IMR-90 (cell line): ENCODE data around the gene TEX261. TPM values are rescaled to one million over a fixed set of nuclear protein-coding genes. Genes with fewer than 3 reads are reported as not detected.

Source experiments
- ATAC-seq: fragments of 200-7000 bp; cut with Tn5 transposase; 2 replicates; pipeline ENCODE4 v1.9.1; 2020; ENCODE audit warnings: low read depth, mild to moderate bottlenecking, moderate library complexity
- BruUV-seq: library from RNA; stranded (reverse); fragments of 400-500 nt; replicated peaks from 2 replicates; lab custom pipeline; 2021; lab: Mats Ljungman, UMichigan
- CTCF ChIA-PET: fragments of 300-600 bp; formaldehyde crosslinking; extraction: SDS; loops from one replicate; lab custom pipeline; 2021; ENCODE audit warnings: antibody characterized with exemption; lab: Yijun Ruan, JAX
- POLR2A ChIA-PET: fragments of 300-600 bp; sonication (Branson Sonifier 250); formaldehyde crosslinking; loops from one replicate; lab custom pipeline; 2022; ENCODE audit warnings: antibody characterized with exemption; ENCODE audit not compliant: unreplicated experiment; lab: Charles Lee
- DNase-seq: peaks from one replicate; pipeline ENCODE4 v3.0.0; 2013
- H2AFZ ChIP-seq: replicated peaks from 2 replicates; pipeline ENCODE3; 2013; ENCODE audit warnings: low read length, mild to moderate bottlenecking; ENCODE audit not compliant: poor library complexity
- H2AK5ac ChIP-seq: 2 replicates; pipeline ENCODE4 v1.6.1; 2013; ENCODE audit warnings: low read depth, low read length, inconsistent platforms
- H2AK9ac ChIP-seq: replicated peaks from 2 replicates; pipeline ENCODE3; 2013; ENCODE audit warnings: mild to moderate bottlenecking, low read depth, low read length, moderate library complexity; ENCODE audit not compliant: poor library complexity
- H2BK120ac ChIP-seq: 2 replicates; pipeline ENCODE4 v1.6.1; 2013; ENCODE audit warnings: low read depth, low read length, inconsistent platforms
- H2BK15ac ChIP-seq: 3 replicates; pipeline ENCODE4 v1.6.1; 2013; ENCODE audit warnings: low read depth, low read length, inconsistent platforms
- H2BK20ac ChIP-seq: 2 replicates; pipeline ENCODE4 v1.6.1; 2013; ENCODE audit warnings: low read depth, mild to moderate bottlenecking, inconsistent platforms, low read length, moderate library complexity
- H2BK5ac ChIP-seq: 2 replicates; pipeline ENCODE4 v1.6.1; 2013; ENCODE audit warnings: mild to moderate bottlenecking, low read depth, low read length, inconsistent platforms; ENCODE audit not compliant: poor library complexity, severe bottlenecking
- H3K14ac ChIP-seq: replicated peaks from 2 replicates; pipeline ENCODE4 v1.6.1; 2013; ENCODE audit warnings: low read depth, low read length, inconsistent platforms
- H3K18ac ChIP-seq: 2 replicates; pipeline ENCODE4 v1.6.1; 2013; ENCODE audit warnings: low read depth, low read length, control low read depth
- H3K23ac ChIP-seq: 2 replicates; pipeline ENCODE4 v1.6.1; 2013; ENCODE audit warnings: low read depth, low read length, inconsistent platforms
- H3K27ac ChIP-seq: 2 replicates; pipeline ENCODE4 v1.5.1; 2013; ENCODE audit warnings: mild to moderate bottlenecking, control low read depth, low read length; ENCODE audit not compliant: insufficient read depth
- H3K27me3 ChIP-seq: 2 replicates; pipeline ENCODE4 v1.6.1; 2013; ENCODE audit warnings: low read length; ENCODE audit not compliant: control insufficient read depth, insufficient read depth
- H3K36me3 ChIP-seq: 2 replicates; pipeline ENCODE4 v1.6.1; 2013; ENCODE audit warnings: low read length, mixed read lengths; ENCODE audit not compliant: control insufficient read depth, insufficient read depth
- H3K4ac ChIP-seq: 2 replicates; pipeline ENCODE4 v1.6.1; 2013; ENCODE audit warnings: low read depth, low read length, inconsistent platforms
- H3K4me1 ChIP-seq: 2 replicates; pipeline ENCODE4 v1.6.1; 2013; ENCODE audit warnings: low read length, mixed read lengths; ENCODE audit not compliant: control insufficient read depth, insufficient read depth
- H3K4me2 ChIP-seq: 2 replicates; pipeline ENCODE4 v1.6.1; 2013; ENCODE audit warnings: low read depth, mild to moderate bottlenecking, control low read depth, low read length, moderate library complexity
- H3K4me3 ChIP-seq: 2 replicates; pipeline ENCODE4 v1.5.1; 2013; ENCODE audit warnings: low read depth, mild to moderate bottlenecking, control low read depth, low read length, moderate library complexity; ENCODE audit not compliant: insufficient read depth
- H3K56ac ChIP-seq: 2 replicates; pipeline ENCODE4 v1.6.1; 2013; ENCODE audit warnings: low read length, inconsistent platforms; ENCODE audit not compliant: insufficient read depth; ENCODE audit errors: extremely low read depth
- H3K79me1 ChIP-seq, 2 experiments: 2 replicates each; pipeline ENCODE4 v1.6.1; 2013; ENCODE audit warnings: low read length in 2 of 2, inconsistent platforms in 1 of 2, low read depth in 1 of 2
- H3K9ac ChIP-seq: 2 replicates; pipeline ENCODE4 v1.6.1; 2013; ENCODE audit warnings: low read depth, low read length, control low read depth
- H3K9me1 ChIP-seq: 2 replicates; pipeline ENCODE4 v1.6.1; 2013; ENCODE audit warnings: low read length, inconsistent platforms; ENCODE audit not compliant: insufficient read depth
- H3K9me3 ChIP-seq: 2 replicates; pipeline ENCODE4 v1.6.1; 2013; ENCODE audit warnings: low read length; ENCODE audit not compliant: control insufficient read depth, insufficient read depth
- H4K20me1 ChIP-seq: 2 replicates; pipeline ENCODE4 v1.6.1; 2013; ENCODE audit warnings: low read length, inconsistent platforms; ENCODE audit not compliant: insufficient read depth
- H4K5ac ChIP-seq: 2 replicates; pipeline ENCODE4 v1.6.1; 2013; ENCODE audit warnings: mild to moderate bottlenecking, low read depth, low read length, control low read depth
- H4K8ac ChIP-seq, 2 experiments: 2 replicates each; pipeline ENCODE4 v1.6.1; 2013; ENCODE audit warnings: low read depth in 2 of 2, low read length in 2 of 2, control low read depth in 1 of 2, inconsistent platforms in 1 of 2
- H4K91ac ChIP-seq: 2 replicates; pipeline ENCODE4 v1.6.1; 2013; ENCODE audit warnings: low read depth, low read length, inconsistent platforms; ENCODE audit not compliant: insufficient read depth
- CEBPB ChIP-seq: IDR thresholded peaks from 2 replicates; pipeline ENCODE4 v1.6.1; 2012; ENCODE audit warnings: low read depth, low read length, improper control_type of control experiment
- ELK1 ChIP-seq: fragments of 150-350 bp; IDR thresholded peaks from 2 replicates; pipeline ENCODE4 v1.6.1; 2016; ENCODE audit warnings: low read depth, mild to moderate bottlenecking, low read length, moderate library complexity, borderline replicate concordance
- MAFK ChIP-seq: IDR thresholded peaks from 2 replicates; pipeline ENCODE4 v1.6.1; 2012; ENCODE audit warnings: low read depth, low read length, improper control_type of control experiment
- MXI1 ChIP-seq: IDR thresholded peaks from 2 replicates; pipeline ENCODE4 v1.6.1; 2012; ENCODE audit warnings: low read depth, mild to moderate bottlenecking, low read length, moderate library complexity, borderline replicate concordance
- NFE2L2 ChIP-seq: fragments of 150-350 bp; IDR thresholded peaks from 2 replicates; pipeline ENCODE4 v1.6.1; 2016; ENCODE audit warnings: low read depth, mild to moderate bottlenecking, low read length
- POLR2A ChIP-seq: IDR thresholded peaks from 2 replicates; pipeline ENCODE4 v1.6.1; 2012; ENCODE audit warnings: mild to moderate bottlenecking, low read depth, low read length
- RAD21 ChIP-seq: IDR thresholded peaks from 2 replicates; pipeline ENCODE4 v1.6.1; 2012; ENCODE audit warnings: low read length, improper control_type of control experiment
- RFX5 ChIP-seq: IDR thresholded peaks from 2 replicates; pipeline ENCODE4 v1.8.0; 2012; ENCODE audit warnings: low read depth, mild to moderate bottlenecking, low read length, moderate library complexity
- SMC3 ChIP-seq: fragments of 150-350 bp; IDR thresholded peaks from 2 replicates; pipeline ENCODE4 v1.6.1; 2016; ENCODE audit warnings: low read depth, mild to moderate bottlenecking, antibody characterized with exemption, low read length, moderate library complexity
- USF2 ChIP-seq: fragments of 150-350 bp; IDR thresholded peaks from 2 replicates; pipeline ENCODE4 v1.6.1; 2017; ENCODE audit warnings: mild to moderate bottlenecking, antibody characterized with exemption, low read length, low read depth
- WGBS, 2 experiments: methylation state at CpG; one replicate each; pipeline versions ENCODE4 v1.1.5 to v1.1.7; 2013; ENCODE audit warnings: missing lambda C conversion rate in 2 of 2; ENCODE audit not compliant: insufficient read length in 1 of 2; ENCODE audit errors: extremely low coverage in 2 of 2; 5-methylcytosine and 5-hydroxymethylcytosine counted together
- dilution Hi-C: fragments of 300-500 bp; cut with HindIII; formaldehyde crosslinking; loops from one replicate; pipeline ENCODE4 v1.14.3; 2018; ENCODE audit warnings: low sequenced_read_pairs; ENCODE audit not compliant: unreplicated experiment
- in situ Hi-C: fragments of 300-500 bp; cut with MboI; formaldehyde crosslinking; loops from 3 replicates; pipeline ENCODE4 v1.14.3; 2019; ENCODE audit warnings: low sequenced_read_pairs, inconsistent platforms, mixed read lengths
- intact Hi-C: fragments of 100-400 bp; cut with micrococcal nuclease; formaldehyde crosslinking; loops from 2 replicates; pipeline ENCODE4 v1.10.0; 2022
- polyA plus RNA-seq, 3 experiments: library from polyadenylated mRNA; depleted of rRNA; stranded (reverse); fragments of >200 nt; gene quantifications; 2 replicates each; pipeline ENCODE4 v1.2.3, GENCODE V29; 2012; ENCODE audit warnings: low replicate concordance in 1 of 3
- total RNA-seq: library from RNA; depleted of rRNA; stranded (reverse); fragments of >200 nt; gene quantifications from 2 replicates; pipeline ENCODE4 v1.2.3, GENCODE V29; 2012

The TEX261 gene
- total and polyA plus RNA-seq, 2 of the 4 experiments (the other 2 are of a cell fraction), result 26.3 to 69.8 TPM

- intact Hi-C loops, result no loop called here
- DNase-seq, result no peak
- CTCF ChIA-PET, result no interaction called here
These were observed 49.1 kb upstream of the TEX261 start for GRCh38 chr2:71043531-71044407.

More at GRCh38 chr2:71043531-71044407, 49.1 kb upstream of the TEX261 start:
- no peak overlapping the region for H3K4ac ChIP-seq
- no peak overlapping the region for H4K91ac ChIP-seq
- H3K4me1 ChIP-seq, result no peaks in the 10 kb centered on the region
- H3K9ac ChIP-seq, result no peak overlapping the region
- H3K18ac ChIP-seq, result no peak overlapping the region
- H3K27me3 ChIP-seq, result no peaks in the 10 kb centered on the region; the same call in 1 of the 2 replicates
- no peaks in the 10 kb centered on the region for H3K36me3 ChIP-seq
- no peak overlapping the region for H3K4me2 ChIP-seq
- H3K9me3 ChIP-seq, result no peaks in the 10 kb centered on the region
- no peak overlapping the region for H2AK9ac ChIP-seq
- 84% methylated on average over 5 of the region's 36 CpGs; no CpG with 5 or more reads in 1 of the 2 experiments for WGBS, 2 experiments
- no peak overlapping the region for H2BK120ac ChIP-seq
- H2BK20ac ChIP-seq, result no peak overlapping the region
- H2AFZ ChIP-seq, result no peak overlapping the region
- H2BK15ac ChIP-seq, result no peak overlapping the region
- no peak overlapping the region for H3K14ac ChIP-seq
- H3K79me1 ChIP-seq, result no peaks in the 10 kb centered on the region
- no peak overlapping the region for H4K5ac ChIP-seq
- dilution Hi-C loops, result no loop called here
- H3K23ac ChIP-seq, result no peak overlapping the region
- H4K8ac ChIP-seq, result no peak overlapping the region
- TF ChIP-seq RFX5, result no peak
- TF ChIP-seq MAFK, result no peak
- no peak for TF ChIP-seq USF2
- TF ChIP-seq SMC3, result no peak
- no peak for TF ChIP-seq ELK1
- TF ChIP-seq POLR2A, result no peak
- no peak for TF ChIP-seq MXI1
- TF ChIP-seq RAD21, result no peak
- TF ChIP-seq CEBPB, result no peak
- TF ChIP-seq NFE2L2, result no peak
- no peak overlapping the region for H3K4me3 ChIP-seq
- no TSS peak for BruUV-seq
- in situ Hi-C loops, result no loop called here
- H2BK5ac ChIP-seq, result no peak overlapping the region
- H3K56ac ChIP-seq, result no peak overlapping the region
- H4K20me1 ChIP-seq, result no peaks in the 10 kb centered on the region
- H3K27ac ChIP-seq, result no peak overlapping the region
- no peaks in the 10 kb centered on the region for H3K9me1 ChIP-seq
- ATAC-seq, result no peak
- H2AK5ac ChIP-seq, result no peak overlapping the region
- POLR2A ChIA-PET, result no interaction called here
